ENCODE measurements around the gene TFF3.

The TFF3 gene

GRCh38 chr21:42289926-42290325 is 25.3 kb downstream of the TFF3 start:
- DNase-seq (ENCODE audit: low spot score) = no peak

- no peak for DNase-seq (ENCODE audit: low spot score)
Observed at GRCh38 chr21:42288962-42289361, 26.2 kb downstream of the TFF3 start.

GRCh38 chr21:42287193-42288083 is 27.8 kb downstream of the TFF3 start:
- DNase-seq (ENCODE audit: low spot score) = no peak

- DNase-seq (ENCODE audit: low spot score) = no peak
Observed at GRCh38 chr21:42286416-42286815, 28.8 kb downstream of the TFF3 start.

GRCh38 chr21:42285569-42286245 is 29.5 kb downstream of the TFF3 start:
- no peak for DNase-seq (ENCODE audit: low spot score)

GRCh38 chr21:42282715-42283114 is 32.5 kb downstream of the TFF3 start:
- no peak for DNase-seq (ENCODE audit: low spot score)

GRCh38 chr21:42282021-42282420 is 33.2 kb downstream of the TFF3 start:
- no peak for DNase-seq (ENCODE audit: low spot score)

GRCh38 chr21:42281181-42281680 is 34.0 kb downstream of the TFF3 start:
- DNase-seq (ENCODE audit: low spot score) = no peak

GRCh38 chr21:42280356-42281180 is 34.6 kb downstream of the TFF3 start:
- no peak for DNase-seq (ENCODE audit: low spot score)

- DNase-seq (ENCODE audit: low spot score) = no peak
Observed at GRCh38 chr21:42279888-42280287, 35.3 kb downstream of the TFF3 start.

GRCh38 chr21:42279341-42279871 is 35.8 kb downstream of the TFF3 start:
- no peak for DNase-seq (ENCODE audit: low spot score)

GRCh38 chr21:42278451-42279149 is 36.6 kb downstream of the TFF3 start:
- no peak for DNase-seq (ENCODE audit: low spot score)

- no peak for DNase-seq (ENCODE audit: low spot score)
Observed at GRCh38 chr21:42277593-42277992, 37.6 kb downstream of the TFF3 start.

GRCh38 chr21:42276526-42277154 is 38.6 kb downstream of the TFF3 start:
- no peak for DNase-seq (ENCODE audit: low spot score)

GRCh38 chr21:42276076-42276475 is 39.1 kb downstream of the TFF3 start:
- DNase-seq (ENCODE audit: low spot score) = no peak

GRCh38 chr21:42272984-42273600 is 42.1 kb downstream of the TFF3 start:
- no peak for DNase-seq (ENCODE audit: low spot score)

GRCh38 chr21:42272109-42272962 is 42.9 kb downstream of the TFF3 start:
- DNase-seq (ENCODE audit: low spot score) = no peak

GRCh38 chr21:42271065-42271464 is 44.1 kb downstream of the TFF3 start:
- DNase-seq (ENCODE audit: low spot score) = no peak

GRCh38 chr21:42269386-42269785 is 45.8 kb downstream of the TFF3 start:
- no peak for DNase-seq (ENCODE audit: low spot score)

Measured in activated CD4-positive, alpha-beta T cell treated with anti-CD3 and anti-CD28 coated beads, Interleukin-2, Interleukin-4, amounts not matched to agents 100 ng/mL and 50 ng/mL, durations not matched to agents 16 hours and 8 hours (primary cell).